HG02623 (cell line): Measurements from ENCODE around the gene CCND1.
A peak's percentile ranks its signal among the peaks of the same experiment; 100 is the strongest.

Experiments used
- ATAC-seq: cut with Tn5 transposase; IDR thresholded peaks from one replicate; pipeline ENCODE4 v1.9.1; 2021; ENCODE audit warnings: moderate library complexity; ENCODE audit not compliant: unreplicated experiment

CCND1 gene

GRCh38 chr11:69664103-69664775 is 23.3 kb downstream of the CCND1 start:
- no peak for ATAC-seq

GRCh38 chr11:69664901-69665300 is 23.9 kb downstream of the CCND1 start:
- no peak for ATAC-seq

GRCh38 chr11:69665669-69666068 is 24.7 kb downstream of the CCND1 start:
- no peak for ATAC-seq

GRCh38 chr11:69666261-69666660 is 25.3 kb downstream of the CCND1 start:
- no peak for ATAC-seq

- ATAC-seq: no peak
Measured at GRCh38 chr11:69666752-69667536, 26.0 kb downstream of the CCND1 start.

- no peak for ATAC-seq
Measured at GRCh38 chr11:69667619-69668604, 27.0 kb downstream of the CCND1 start.

- ATAC-seq: no peak
Measured at GRCh38 chr11:69669486-69669885, 28.5 kb downstream of the CCND1 start.

GRCh38 chr11:69670158-69670845 is 29.3 kb downstream of the CCND1 start:
- no peak for ATAC-seq

GRCh38 chr11:69671734-69672465 is 30.9 kb downstream of the CCND1 start:
- no peak for ATAC-seq

- ATAC-seq: no peak
Measured at GRCh38 chr11:69674267-69674885, 33.4 kb downstream of the CCND1 start.

GRCh38 chr11:69674886-69675714 is 34.1 kb downstream of the CCND1 start, which contains the start of gene LTO1:
Gene LTO1 (minus strand): TSS chr11:69675353. CDS start chr11:69675239, 114 bp downstream.
- peak; percentile 87 for ATAC-seq

- no peak for ATAC-seq
Measured at GRCh38 chr11:69677749-69678148, 36.8 kb downstream of the CCND1 start.

GRCh38 chr11:69680688-69681087 is 39.7 kb downstream of the CCND1 start:
- no peak for ATAC-seq

- no peak for ATAC-seq
Measured at GRCh38 chr11:69682221-69682620, 41.3 kb downstream of the CCND1 start.

GRCh38 chr11:69682681-69683326 is 41.8 kb downstream of the CCND1 start:
- ATAC-seq: no peak

GRCh38 chr11:69683764-69684333 is 42.9 kb downstream of the CCND1 start:
- ATAC-seq: no peak

GRCh38 chr11:69684651-69685050 is 43.7 kb downstream of the CCND1 start:
- no peak for ATAC-seq

GRCh38 chr11:69685348-69685747 is 44.4 kb downstream of the CCND1 start:
- ATAC-seq: no peak
